Suprapubic skin (tissue), 4 donors: ENCODE results near the gene PCARE. TPM values are rescaled to one million over a fixed set of nuclear protein-coding genes. Genes with fewer than 3 reads are reported as not detected.

ENCODE experiments used
- DNase-seq, 2 donors: peaks; one replicate each; pipeline ENCODE4 v3.0.0-alpha.2; 2019; ENCODE audit warnings: low spot score in 2 of 2
- H3K27ac ChIP-seq: fragments of 200-600 bp; sonication (generic); one replicate; pipeline ENCODE4 v1.5.1; 2019
- H3K27me3 ChIP-seq: fragments of 200-600 bp; sonication (generic); one replicate; pipeline ENCODE4 v1.5.1; 2019
- H3K36me3 ChIP-seq: fragments of 200-600 bp; sonication (generic); one replicate; pipeline ENCODE4 v1.5.1; 2019
- H3K4me1 ChIP-seq: fragments of 200-600 bp; sonication (generic); one replicate; pipeline ENCODE4 v1.5.1; 2019
- H3K4me3 ChIP-seq: fragments of 200-600 bp; sonication (generic); one replicate; pipeline ENCODE4 v1.5.1; 2019; ENCODE audit warnings: mild to moderate bottlenecking
- H3K9me3 ChIP-seq: fragments of 200-600 bp; sonication (generic); one replicate; pipeline ENCODE4 v1.5.1; 2019
- EP300 ChIP-seq: sonication (generic); formaldehyde crosslinking; IDR thresholded peaks from one replicate; pipeline ENCODE4 v1.6.1; 2017; ENCODE audit warnings: antibody characterized with exemption
- POLR2A ChIP-seq, 2 donors: fragments of 450-650 bp; IDR thresholded peaks; one replicate each; pipeline ENCODE4 v1.6.1; 2017; ENCODE audit warnings: antibody characterized with exemption in 2 of 2, mild to moderate bottlenecking in 2 of 2, moderate library complexity in 2 of 2
- POLR2AphosphoS5 ChIP-seq, 3 donors: sonication (generic); formaldehyde crosslinking; IDR thresholded peaks; one replicate each; pipeline ENCODE4 v1.6.1; 2017; ENCODE audit warnings: antibody characterized with exemption in 3 of 3
- WGBS: methylation state at CpG from one replicate; pipeline ENCODE4 v1.1.5; 2018; 5-methylcytosine and 5-hydroxymethylcytosine counted together
- total RNA-seq, 4 donors: library from RNA; depleted of rRNA; stranded (reverse); fragments of >200 nt; gene quantifications; one replicate each; pipeline ENCODE4 v1.1.0, GENCODE V29; 2016
- TF ChIP-seq, protein P1 (sequence below), 2 donors: fragments of 200-600 bp in 1 of 2; fragments of 450-650 bp in 1 of 2; sonication (generic) in 1 of 2; IDR thresholded peaks; one replicate each; pipeline ENCODE4 v1.5.1; 2016 to 2019; ENCODE audit warnings: antibody characterized with exemption in 2 of 2, mild to moderate bottlenecking in 1 of 2, moderate library complexity in 1 of 2

The PCARE gene
- under 1 TPM; 0.04 to 0.34 (median 0.14) TPM for total RNA-seq

DNA sequence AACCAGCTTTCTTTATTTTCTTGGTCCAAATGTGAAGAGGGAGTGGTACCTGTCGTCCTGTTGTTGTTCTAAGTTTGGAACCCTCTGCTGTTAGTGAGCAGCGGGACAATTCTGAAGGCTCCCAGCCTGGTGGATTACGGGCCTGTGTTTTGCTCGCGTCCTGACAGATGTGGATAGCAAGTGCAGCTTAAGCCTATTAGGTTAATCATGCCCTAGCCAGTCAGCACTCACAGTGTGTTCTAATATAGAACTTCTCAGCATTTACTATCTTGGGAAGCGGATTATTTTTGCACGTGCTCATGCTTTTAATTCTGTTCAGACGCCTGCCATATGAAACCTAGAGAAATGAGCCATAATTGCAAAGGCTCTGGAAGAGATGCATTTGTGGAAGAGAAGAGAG is at the start of gene PCARE:
PCARE (minus strand) TSS at position 113 of the 400 bp plus-strand sequence. CDS start 262 bp downstream, outside the sequence.
- Histone ChIP-seq H3K27me3 (no peaks in the 10 kb centered on the region), H3K36me3 (no peaks in the 10 kb centered on the region), H3K27ac (no peak within 1 kb of the TSS), H3K4me3 (no peak within 1 kb of the TSS), H3K9me3 (no peaks in the 10 kb centered on the region), H3K4me1 (no peaks in the 10 kb centered on the region)
- DNase-seq, result no peak
- TF ChIP-seq POLR2AphosphoS5 (IDR thresholded peaks at IDR 0.05) (no peak), EP300 (no peak), POLR2A (IDR thresholded peaks at IDR 0.05) (no peak)
- TF ChIP-seq, protein P1, sequence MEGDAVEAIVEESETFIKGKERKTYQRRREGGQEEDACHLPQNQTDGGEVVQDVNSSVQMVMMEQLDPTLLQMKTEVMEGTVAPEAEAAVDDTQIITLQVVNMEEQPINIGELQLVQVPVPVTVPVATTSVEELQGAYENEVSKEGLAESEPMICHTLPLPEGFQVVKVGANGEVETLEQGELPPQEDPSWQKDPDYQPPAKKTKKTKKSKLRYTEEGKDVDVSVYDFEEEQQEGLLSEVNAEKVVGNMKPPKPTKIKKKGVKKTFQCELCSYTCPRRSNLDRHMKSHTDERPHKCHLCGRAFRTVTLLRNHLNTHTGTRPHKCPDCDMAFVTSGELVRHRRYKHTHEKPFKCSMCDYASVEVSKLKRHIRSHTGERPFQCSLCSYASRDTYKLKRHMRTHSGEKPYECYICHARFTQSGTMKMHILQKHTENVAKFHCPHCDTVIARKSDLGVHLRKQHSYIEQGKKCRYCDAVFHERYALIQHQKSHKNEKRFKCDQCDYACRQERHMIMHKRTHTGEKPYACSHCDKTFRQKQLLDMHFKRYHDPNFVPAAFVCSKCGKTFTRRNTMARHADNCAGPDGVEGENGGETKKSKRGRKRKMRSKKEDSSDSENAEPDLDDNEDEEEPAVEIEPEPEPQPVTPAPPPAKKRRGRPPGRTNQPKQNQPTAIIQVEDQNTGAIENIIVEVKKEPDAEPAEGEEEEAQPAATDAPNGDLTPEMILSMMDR (IDR thresholded peaks at IDR 0.05), result no peak
- 82% methylated on average over 8 of the region's 8 CpGs for WGBS

DNA sequence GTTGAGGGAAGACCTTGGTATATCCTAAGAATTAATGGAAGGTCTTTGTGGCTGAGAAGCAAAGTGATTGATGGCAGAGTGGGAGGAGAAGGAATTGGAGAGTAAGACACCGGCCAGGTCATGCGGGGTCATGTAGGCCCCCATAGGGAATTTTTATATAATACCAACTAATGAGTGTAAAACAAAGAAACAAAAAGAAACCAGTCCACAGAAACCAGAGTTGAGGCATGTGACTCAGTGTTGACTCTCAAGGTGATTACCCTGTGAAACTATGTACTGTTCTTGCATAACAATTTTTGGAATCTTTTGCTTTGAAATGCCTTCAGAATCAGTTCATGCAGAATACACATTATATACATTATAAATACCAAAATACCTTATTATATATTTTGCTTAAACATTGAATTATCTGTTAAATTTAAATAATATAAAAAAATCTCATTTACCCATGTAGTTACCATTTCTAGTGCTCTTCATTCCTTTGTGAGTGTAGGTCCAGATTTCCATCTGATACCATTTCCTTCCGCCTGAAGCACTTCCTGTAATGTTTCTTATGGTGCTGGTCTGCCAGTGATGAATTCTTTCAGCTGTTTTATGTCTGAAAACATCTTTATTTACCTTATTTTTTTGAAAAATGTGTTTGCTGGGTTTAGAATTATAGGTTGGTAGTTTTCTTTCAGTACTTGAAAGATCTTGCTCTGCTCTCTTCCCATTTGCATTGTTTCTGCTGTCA is 49.5 kb upstream of the PCARE start:
- H3K27ac ChIP-seq, result no peak overlapping the region
- no peaks in the 10 kb centered on the region for H3K27me3 ChIP-seq
- no peak for DNase-seq
- H3K36me3 ChIP-seq, result peaks cover 5% of the 10 kb centered on the region
- 93% methylated on average over 3 of the region's 3 CpGs for WGBS
- H3K9me3 ChIP-seq, result no peaks in the 10 kb centered on the region
- no peak overlapping the region for H3K4me3 ChIP-seq
- TF ChIP-seq POLR2AphosphoS5 (IDR thresholded peaks at IDR 0.05) (no peak), EP300 (no peak), POLR2A (IDR thresholded peaks at IDR 0.05) (no peak)
- TF ChIP-seq, protein P1 (IDR thresholded peaks at IDR 0.05), result no peak
- peaks cover 13% of the 10 kb centered on the region for H3K4me1 ChIP-seq

DNA sequence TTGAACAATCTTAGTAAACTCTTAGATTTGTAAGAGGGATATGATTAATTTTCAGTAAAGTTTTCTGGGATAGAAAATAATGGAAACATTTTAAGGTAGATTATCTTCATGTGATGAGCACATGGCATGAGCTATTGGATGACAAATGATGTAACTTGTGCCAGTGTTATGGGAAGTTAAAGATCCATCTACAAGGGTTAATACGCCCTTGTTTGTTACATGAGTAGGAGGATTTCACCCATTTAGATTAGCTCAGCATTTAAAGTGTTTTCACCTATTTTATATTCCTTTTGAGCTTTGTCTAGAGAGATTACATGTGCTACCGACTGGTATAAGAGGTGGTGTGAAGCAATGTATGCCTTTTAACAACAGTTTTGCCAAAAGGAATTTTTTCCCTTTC is 46.5 kb upstream of the PCARE start:
- no peaks in the 10 kb centered on the region for H3K27me3 ChIP-seq
- 83% methylated on average over 2 of the region's 2 CpGs for WGBS
- peaks cover 5% of the 10 kb centered on the region for H3K36me3 ChIP-seq
- no peaks in the 10 kb centered on the region for H3K9me3 ChIP-seq
- DNase-seq, result no peak
- no peak for TF ChIP-seq POLR2AphosphoS5 (IDR thresholded peaks at IDR 0.05)
- no peak for TF ChIP-seq POLR2A (IDR thresholded peaks at IDR 0.05)
- TF ChIP-seq, protein P1 (IDR thresholded peaks at IDR 0.05), result no peak
- TF ChIP-seq EP300, result no peak
- no peak overlapping the region for H3K27ac ChIP-seq
- H3K4me1 ChIP-seq, result peaks cover 30% of the 10 kb centered on the region
- no peak overlapping the region for H3K4me3 ChIP-seq

DNA sequence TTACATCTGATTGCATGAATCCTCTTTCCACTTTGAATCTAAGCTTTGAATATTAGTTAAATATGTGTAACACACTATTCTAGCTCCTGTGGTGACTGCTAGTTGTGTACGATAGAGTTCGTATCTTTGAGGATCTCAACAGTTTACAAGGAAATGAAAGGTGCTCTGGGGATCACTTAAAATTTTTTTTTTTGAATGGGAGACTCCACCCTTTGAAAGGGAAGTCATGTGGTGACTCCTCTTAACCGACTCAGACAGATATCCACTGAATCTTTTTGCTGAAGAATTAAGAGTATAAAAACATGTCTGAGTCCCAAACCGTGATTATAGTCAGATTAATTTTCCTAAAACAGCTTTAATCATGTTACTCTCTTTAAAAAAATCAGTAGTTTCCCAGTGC is 44.9 kb upstream of the PCARE start:
- Histone ChIP-seq H3K4me3 (no peak overlapping the region), H3K36me3 (no peaks in the 10 kb centered on the region), H3K9me3 (no peaks in the 10 kb centered on the region), H3K4me1 (peaks cover 40% of the 10 kb centered on the region), H3K27ac (no peak overlapping the region), H3K27me3 (no peaks in the 10 kb centered on the region)
- TF ChIP-seq EP300, result no peak
- TF ChIP-seq POLR2AphosphoS5 (IDR thresholded peaks at IDR 0.05), result no peak
- TF ChIP-seq, protein P1 (IDR thresholded peaks at IDR 0.05), result no peak
- no peak for TF ChIP-seq POLR2A (IDR thresholded peaks at IDR 0.05)
- WGBS, result 21% methylated on average over 4 of the region's 4 CpGs
- no peak for DNase-seq

DNA sequence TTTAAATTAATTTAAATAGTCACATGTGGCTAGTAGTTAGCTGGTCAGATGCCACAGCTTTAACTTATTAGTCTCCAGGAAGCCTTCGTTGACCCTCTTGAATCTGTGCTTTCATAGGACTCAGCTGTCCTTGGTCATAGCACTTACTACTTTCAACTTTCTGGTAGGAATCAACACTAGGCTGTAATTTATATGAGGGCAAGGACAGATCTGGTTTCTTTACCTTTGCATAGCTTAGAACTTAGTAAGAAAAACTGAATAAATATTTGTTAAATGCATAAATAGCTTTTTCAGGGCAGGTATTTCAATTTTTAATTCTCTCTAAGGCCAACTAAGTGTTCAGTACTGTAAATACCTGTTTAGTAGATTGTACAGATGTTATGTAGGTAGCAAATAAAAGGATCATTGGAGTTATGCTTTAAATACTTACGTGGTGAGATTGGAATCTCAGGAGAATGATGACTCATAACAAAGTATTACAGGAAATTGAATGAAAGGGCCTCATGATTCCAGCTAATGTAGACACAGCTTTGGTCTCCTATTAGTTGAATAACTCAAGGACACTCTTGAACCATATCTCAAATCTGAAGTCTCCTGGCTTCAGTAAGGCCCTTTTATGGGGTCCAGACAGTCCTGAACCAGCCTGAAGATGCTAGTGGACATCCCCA is 43.4 kb upstream of the PCARE start:
- 46% methylated on average over 2 of the region's 2 CpGs for WGBS
- DNase-seq, result no peak
- H3K36me3 ChIP-seq, result no peaks in the 10 kb centered on the region
- H3K4me1 ChIP-seq, result peaks cover 53% of the 10 kb centered on the region
- TF ChIP-seq POLR2A (IDR thresholded peaks at IDR 0.05) (no peak), POLR2AphosphoS5 (IDR thresholded peaks at IDR 0.05) (no peak), EP300 (no peak)
- TF ChIP-seq, protein P1 (IDR thresholded peaks at IDR 0.05), result no peak
- no peaks in the 10 kb centered on the region for H3K9me3 ChIP-seq
- H3K27me3 ChIP-seq, result no peaks in the 10 kb centered on the region
- H3K4me3 ChIP-seq, result no peak overlapping the region
- peak overlapping the region; percentile 92 for H3K27ac ChIP-seq
